K562 (cell line): ENCODE results near the gene KCNN3.

Experiments used
- BACH1 ChIP-seq: fragments of 200-800 bp; sonication (Bioruptor generic); IDR thresholded peaks from 2 replicates; pipeline ENCODE4 v1.6.1; 2016; ENCODE audit warnings: missing genetic modification characterization, missing compliant biosample characterization
- CTCF ChIP-seq, 3 experiments: IDR thresholded peaks in 2 of 3; conservative IDR thresholded peaks in 1 of 3; 2 replicates each; pipeline ENCODE4 v1.5.1; 2011 to 2012; ENCODE audit warnings: low read length in 3 of 3, mild to moderate bottlenecking in 3 of 3, control low read depth in 2 of 3, improper control_type of control experiment in 1 of 3, inconsistent platforms in 1 of 3, low read depth in 1 of 3, mixed read lengths in 1 of 3, moderate library complexity in 1 of 3; ENCODE audit not compliant: insufficient read depth in 2 of 3
- MYC ChIP-seq, 2 experiments: fragments of 250-450 bp in 1 of 2; sonication (Bioruptor Pico) in 1 of 2; IDR thresholded peaks; 2 replicates each; pipeline versions ENCODE4 v1.5.1 to v1.6.1; 2012 to 2021; ENCODE audit warnings: low read depth in 2 of 2, borderline replicate concordance in 1 of 2, improper control_type of control experiment in 1 of 2, low read length in 1 of 2, mild to moderate bottlenecking in 1 of 2, moderate library complexity in 1 of 2
- SAFB ChIP-seq: fragments of 200-400 bp; formaldehyde crosslinking; IDR thresholded peaks from 2 replicates; pipeline ENCODE4 v1.6.1; 2017; ENCODE audit warnings: low read depth, low read length, borderline replicate concordance
- SRF ChIP-seq, 2 experiments: fragments of 250-450, 450-650 bp in 1 of 2; sonication (Bioruptor Pico) in 1 of 2; sonication (generic) in 1 of 2; formaldehyde crosslinking; IDR thresholded peaks; 2 replicates each; pipeline versions ENCODE4 v1.5.0 to v1.5.1; 2020 to 2022; ENCODE audit warnings: mild to moderate bottlenecking in 1 of 2, missing genetic modification reagents in 1 of 2
- ZBTB1 ChIP-seq: sonication (generic); formaldehyde crosslinking; IDR thresholded peaks from 2 replicates; pipeline ENCODE4 v1.8.1; 2023; ENCODE audit warnings: missing genetic modification reagents, low read depth, mild to moderate bottlenecking, borderline replicate concordance
- ZHX1 ChIP-seq: fragments of 150-350 bp; conservative IDR thresholded peaks from 2 replicates; pipeline ENCODE4 v1.6.1; 2014; ENCODE audit warnings: low read length

GRCh38 chr1:154848983-154849382, 21.1 kb downstream of the KCNN3 start:
- TF ChIP-seq MYC (IDR thresholded peaks at IDR 0.05; ENCODE audit: low read depth, low read length) (no peak), MYC (CRISPR knock-in tag; IDR thresholded peaks at IDR 0.05; ENCODE audit: borderline replicate concordance, low read depth) (no peak), BACH1 (tag) (no peak), ZHX1 (no peak), CTCF (IDR thresholded peaks at IDR 0.05 in 2 of 3, conservative IDR thresholded peaks at IDR 0.05 in 1 of 3; ENCODE audit: insufficient read depth in 2 of 3, low read depth in 1 of 3, low read length in 3 of 3) (no peak), SAFB (no peak), SRF (CRISPR knock-in tag; IDR thresholded peaks at IDR 0.05) (no peak), ZBTB1 (CRISPR knock-in tag) (no peak)
